HepG2 (cell line): ENCODE measurements around the gene MTFR1L. TPM values are rescaled to one million over a fixed set of nuclear protein-coding genes. Genes with fewer than 3 reads are reported as not detected.

Source experiments
- ATF7 ChIP-seq, 2 experiments: fragments of 450-650 bp in 1 of 2; sonication (generic) in 1 of 2; formaldehyde crosslinking in 1 of 2; IDR thresholded peaks; 2 replicates each; pipeline versions ENCODE4 v1.4.0 to v1.6.1; 2016 to 2020; ENCODE audit warnings: antibody characterized with exemption in 1 of 2, mild to moderate bottlenecking in 1 of 2, missing genetic modification reagents in 1 of 2
- ELF1 ChIP-seq: sonication (generic); formaldehyde crosslinking; IDR thresholded peaks from 2 replicates; pipeline ENCODE4 v1.4.0; 2020; ENCODE audit warnings: missing genetic modification reagents
- RAD51 ChIP-seq: fragments of 450-650 bp; IDR thresholded peaks from 2 replicates; pipeline ENCODE4 v1.6.1; 2016; ENCODE audit warnings: borderline replicate concordance
- polyA plus RNA-seq, 8 experiments: library from polyadenylated mRNA; depleted of rRNA in 3 of 8; stranded (reverse) in 7 of 8; unstranded in 1 of 8; fragments of >200 nt; fragmentation: Illumina TruSeq in 4 of 8; extraction: Trizol in 4 of 8; gene quantifications; 2 replicates each; pipeline versions ENCODE4 v1.2.1 to v1.2.3, GENCODE V29; 2011 to 2016; ENCODE audit warnings: low read depth in 4 of 8, missing spikeins in 1 of 8, mixed read lengths in 1 of 8; ENCODE audit not compliant: insufficient read depth in 1 of 8
- total RNA-seq, 5 experiments: library from RNA; depleted of rRNA; stranded (reverse); fragments of >200 nt; fragmentation: Illumina TruSeq; extraction: Trizol; gene quantifications; 2 replicates each; pipeline ENCODE4 v1.2.3, GENCODE V29; 2016; ENCODE audit warnings: low read depth in 1 of 5
- TF ChIP-seq, protein P1 (sequence below), 2 experiments: sonication (generic) in 1 of 2; formaldehyde crosslinking in 1 of 2; IDR thresholded peaks; 2 replicates each; pipeline versions ENCODE4 v1.6.1 to v1.9.0; 2014 to 2022; ENCODE audit warnings: antibody characterized with exemption in 1 of 2, borderline replicate concordance in 1 of 2, inconsistent platforms in 1 of 2, low read depth in 1 of 2, missing genetic modification reagents in 1 of 2
- TF ChIP-seq, protein P2 (sequence below): sonication (generic); formaldehyde crosslinking; conservative IDR thresholded peaks from 2 replicates; pipeline ENCODE4 v1.8.0; 2022; ENCODE audit warnings: low read depth, missing genetic modification reagents
- TF ChIP-seq, protein P3 (sequence below): sonication (generic); formaldehyde crosslinking; conservative IDR thresholded peaks from 2 replicates; pipeline ENCODE4 v1.4.0; 2020; ENCODE audit warnings: missing genetic modification reagents
- TF ChIP-seq, protein P4 (sequence below): fragments of 450-650 bp; IDR thresholded peaks from 2 replicates; pipeline ENCODE4 v1.6.1; 2017; ENCODE audit warnings: mild to moderate bottlenecking
- TF ChIP-seq, protein P5 (sequence below): sonication (generic); formaldehyde crosslinking; IDR thresholded peaks from 2 replicates; pipeline ENCODE4 v1.5.1; 2020; ENCODE audit warnings: missing genetic modification reagents, mild to moderate bottlenecking, borderline replicate concordance

MTFR1L gene
- total and polyA plus RNA-seq, 2 of the 13 experiments (the other 11 are each of a cell fraction or from before 2014, with no cell fraction given): 38.0 to 55.7 TPM

DNA sequence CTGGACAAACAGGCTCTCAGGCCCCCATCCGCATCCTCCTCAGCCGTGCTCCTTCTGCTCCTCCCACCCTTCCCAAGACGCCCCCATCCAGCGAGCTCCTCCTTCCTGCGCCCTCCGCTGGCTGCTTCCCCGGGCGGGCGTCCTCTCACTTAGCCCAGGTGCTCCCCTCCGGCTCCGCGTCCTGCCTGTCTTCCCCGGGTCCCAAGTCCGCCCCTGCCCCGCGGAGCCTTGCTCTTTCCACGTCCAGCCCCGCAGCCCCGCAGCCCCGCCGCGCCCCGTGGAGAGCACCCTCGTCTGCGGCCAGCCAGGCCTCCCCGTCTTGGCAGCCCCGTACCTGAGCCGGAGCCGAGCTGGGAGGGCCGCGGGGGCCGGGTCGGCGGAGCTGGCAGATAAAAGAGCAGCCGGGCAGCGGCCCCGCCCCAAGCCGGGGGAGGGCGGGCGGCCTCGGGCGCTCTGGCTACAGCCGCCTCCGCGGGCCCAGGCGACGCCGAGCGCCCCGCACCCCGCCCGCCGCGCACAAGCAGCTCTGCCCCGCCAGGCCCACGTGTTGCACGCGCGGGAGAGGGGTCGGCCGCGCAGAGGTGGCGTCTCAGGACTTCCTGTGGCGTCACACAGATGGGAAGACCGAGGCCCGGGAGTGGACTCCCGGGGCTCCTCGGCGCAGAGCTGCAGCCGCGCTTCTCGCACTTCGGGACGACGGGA is 55.6 kb downstream of the MTFR1L start, which contains the start of gene PAQR7 (continued):
- TF ChIP-seq RAD51: no peak
- TF ChIP-seq ATF7 (IDR thresholded peaks at IDR 0.05): no peak
- TF ChIP-seq ATF7 (CRISPR knock-in tag; IDR thresholded peaks at IDR 0.05): no peak
- TF ChIP-seq, protein P1, sequence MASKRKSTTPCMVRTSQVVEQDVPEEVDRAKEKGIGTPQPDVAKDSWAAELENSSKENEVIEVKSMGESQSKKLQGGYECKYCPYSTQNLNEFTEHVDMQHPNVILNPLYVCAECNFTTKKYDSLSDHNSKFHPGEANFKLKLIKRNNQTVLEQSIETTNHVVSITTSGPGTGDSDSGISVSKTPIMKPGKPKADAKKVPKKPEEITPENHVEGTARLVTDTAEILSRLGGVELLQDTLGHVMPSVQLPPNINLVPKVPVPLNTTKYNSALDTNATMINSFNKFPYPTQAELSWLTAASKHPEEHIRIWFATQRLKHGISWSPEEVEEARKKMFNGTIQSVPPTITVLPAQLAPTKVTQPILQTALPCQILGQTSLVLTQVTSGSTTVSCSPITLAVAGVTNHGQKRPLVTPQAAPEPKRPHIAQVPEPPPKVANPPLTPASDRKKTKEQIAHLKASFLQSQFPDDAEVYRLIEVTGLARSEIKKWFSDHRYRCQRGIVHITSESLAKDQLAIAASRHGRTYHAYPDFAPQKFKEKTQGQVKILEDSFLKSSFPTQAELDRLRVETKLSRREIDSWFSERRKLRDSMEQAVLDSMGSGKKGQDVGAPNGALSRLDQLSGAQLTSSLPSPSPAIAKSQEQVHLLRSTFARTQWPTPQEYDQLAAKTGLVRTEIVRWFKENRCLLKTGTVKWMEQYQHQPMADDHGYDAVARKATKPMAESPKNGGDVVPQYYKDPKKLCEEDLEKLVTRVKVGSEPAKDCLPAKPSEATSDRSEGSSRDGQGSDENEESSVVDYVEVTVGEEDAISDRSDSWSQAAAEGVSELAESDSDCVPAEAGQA (IDR thresholded peaks at IDR 0.05; ENCODE audit: low read depth): peak; percentile 78; the same call in 1 of the 2 replicates
- TF ChIP-seq, protein P1 (CRISPR knock-in tag; IDR thresholded peaks at IDR 0.05; ENCODE audit: borderline replicate concordance): peak; percentile 87; the same call in 1 of the 2 replicates
- TF ChIP-seq, protein P2, sequence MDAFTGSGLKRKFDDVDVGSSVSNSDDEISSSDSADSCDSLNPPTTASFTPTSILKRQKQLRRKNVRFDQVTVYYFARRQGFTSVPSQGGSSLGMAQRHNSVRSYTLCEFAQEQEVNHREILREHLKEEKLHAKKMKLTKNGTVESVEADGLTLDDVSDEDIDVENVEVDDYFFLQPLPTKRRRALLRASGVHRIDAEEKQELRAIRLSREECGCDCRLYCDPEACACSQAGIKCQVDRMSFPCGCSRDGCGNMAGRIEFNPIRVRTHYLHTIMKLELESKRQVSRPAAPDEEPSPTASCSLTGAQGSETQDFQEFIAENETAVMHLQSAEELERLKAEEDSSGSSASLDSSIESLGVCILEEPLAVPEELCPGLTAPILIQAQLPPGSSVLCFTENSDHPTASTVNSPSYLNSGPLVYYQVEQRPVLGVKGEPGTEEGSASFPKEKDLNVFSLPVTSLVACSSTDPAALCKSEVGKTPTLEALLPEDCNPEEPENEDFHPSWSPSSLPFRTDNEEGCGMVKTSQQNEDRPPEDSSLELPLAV (CRISPR knock-in tag): 0 out of 2 replicates have a peak, but pooled peaks have one; percentile 59
- TF ChIP-seq, protein P3, sequence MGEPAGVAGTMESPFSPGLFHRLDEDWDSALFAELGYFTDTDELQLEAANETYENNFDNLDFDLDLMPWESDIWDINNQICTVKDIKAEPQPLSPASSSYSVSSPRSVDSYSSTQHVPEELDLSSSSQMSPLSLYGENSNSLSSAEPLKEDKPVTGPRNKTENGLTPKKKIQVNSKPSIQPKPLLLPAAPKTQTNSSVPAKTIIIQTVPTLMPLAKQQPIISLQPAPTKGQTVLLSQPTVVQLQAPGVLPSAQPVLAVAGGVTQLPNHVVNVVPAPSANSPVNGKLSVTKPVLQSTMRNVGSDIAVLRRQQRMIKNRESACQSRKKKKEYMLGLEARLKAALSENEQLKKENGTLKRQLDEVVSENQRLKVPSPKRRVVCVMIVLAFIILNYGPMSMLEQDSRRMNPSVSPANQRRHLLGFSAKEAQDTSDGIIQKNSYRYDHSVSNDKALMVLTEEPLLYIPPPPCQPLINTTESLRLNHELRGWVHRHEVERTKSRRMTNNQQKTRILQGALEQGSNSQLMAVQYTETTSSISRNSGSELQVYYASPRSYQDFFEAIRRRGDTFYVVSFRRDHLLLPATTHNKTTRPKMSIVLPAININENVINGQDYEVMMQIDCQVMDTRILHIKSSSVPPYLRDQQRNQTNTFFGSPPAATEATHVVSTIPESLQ (CRISPR knock-in tag): no peak
- TF ChIP-seq, protein P4, sequence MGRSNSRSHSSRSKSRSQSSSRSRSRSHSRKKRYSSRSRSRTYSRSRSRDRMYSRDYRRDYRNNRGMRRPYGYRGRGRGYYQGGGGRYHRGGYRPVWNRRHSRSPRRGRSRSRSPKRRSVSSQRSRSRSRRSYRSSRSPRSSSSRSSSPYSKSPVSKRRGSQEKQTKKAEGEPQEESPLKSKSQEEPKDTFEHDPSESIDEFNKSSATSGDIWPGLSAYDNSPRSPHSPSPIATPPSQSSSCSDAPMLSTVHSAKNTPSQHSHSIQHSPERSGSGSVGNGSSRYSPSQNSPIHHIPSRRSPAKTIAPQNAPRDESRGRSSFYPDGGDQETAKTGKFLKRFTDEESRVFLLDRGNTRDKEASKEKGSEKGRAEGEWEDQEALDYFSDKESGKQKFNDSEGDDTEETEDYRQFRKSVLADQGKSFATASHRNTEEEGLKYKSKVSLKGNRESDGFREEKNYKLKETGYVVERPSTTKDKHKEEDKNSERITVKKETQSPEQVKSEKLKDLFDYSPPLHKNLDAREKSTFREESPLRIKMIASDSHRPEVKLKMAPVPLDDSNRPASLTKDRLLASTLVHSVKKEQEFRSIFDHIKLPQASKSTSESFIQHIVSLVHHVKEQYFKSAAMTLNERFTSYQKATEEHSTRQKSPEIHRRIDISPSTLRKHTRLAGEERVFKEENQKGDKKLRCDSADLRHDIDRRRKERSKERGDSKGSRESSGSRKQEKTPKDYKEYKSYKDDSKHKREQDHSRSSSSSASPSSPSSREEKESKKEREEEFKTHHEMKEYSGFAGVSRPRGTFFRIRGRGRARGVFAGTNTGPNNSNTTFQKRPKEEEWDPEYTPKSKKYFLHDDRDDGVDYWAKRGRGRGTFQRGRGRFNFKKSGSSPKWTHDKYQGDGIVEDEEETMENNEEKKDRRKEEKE: no peak
- TF ChIP-seq ELF1 (CRISPR knock-in tag): no peak; the same call in 1 of the 2 replicates
- TF ChIP-seq, protein P5, sequence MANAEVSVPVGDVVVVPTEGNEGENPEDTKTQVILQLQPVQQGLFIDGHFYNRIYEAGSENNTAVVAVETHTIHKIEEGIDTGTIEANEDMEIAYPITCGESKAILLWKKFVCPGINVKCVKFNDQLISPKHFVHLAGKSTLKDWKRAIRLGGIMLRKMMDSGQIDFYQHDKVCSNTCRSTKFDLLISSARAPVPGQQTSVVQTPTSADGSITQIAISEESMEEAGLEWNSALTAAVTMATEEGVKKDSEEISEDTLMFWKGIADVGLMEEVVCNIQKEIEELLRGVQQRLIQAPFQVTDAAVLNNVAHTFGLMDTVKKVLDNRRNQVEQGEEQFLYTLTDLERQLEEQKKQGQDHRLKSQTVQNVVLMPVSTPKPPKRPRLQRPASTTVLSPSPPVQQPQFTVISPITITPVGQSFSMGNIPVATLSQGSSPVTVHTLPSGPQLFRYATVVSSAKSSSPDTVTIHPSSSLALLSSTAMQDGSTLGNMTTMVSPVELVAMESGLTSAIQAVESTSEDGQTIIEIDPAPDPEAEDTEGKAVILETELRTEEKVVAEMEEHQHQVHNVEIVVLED: peak; percentile 46; the same call in 1 of the 2 replicates
